ENCODE measurements around the gene SLC37A1.

- TF ChIP-seq EZH2 (IDR thresholded peaks at IDR 0.05; ENCODE audit: borderline replicate concordance, low read depth, low read length, poor library complexity, severe bottlenecking) = no peak
- TF ChIP-seq, protein P1, sequence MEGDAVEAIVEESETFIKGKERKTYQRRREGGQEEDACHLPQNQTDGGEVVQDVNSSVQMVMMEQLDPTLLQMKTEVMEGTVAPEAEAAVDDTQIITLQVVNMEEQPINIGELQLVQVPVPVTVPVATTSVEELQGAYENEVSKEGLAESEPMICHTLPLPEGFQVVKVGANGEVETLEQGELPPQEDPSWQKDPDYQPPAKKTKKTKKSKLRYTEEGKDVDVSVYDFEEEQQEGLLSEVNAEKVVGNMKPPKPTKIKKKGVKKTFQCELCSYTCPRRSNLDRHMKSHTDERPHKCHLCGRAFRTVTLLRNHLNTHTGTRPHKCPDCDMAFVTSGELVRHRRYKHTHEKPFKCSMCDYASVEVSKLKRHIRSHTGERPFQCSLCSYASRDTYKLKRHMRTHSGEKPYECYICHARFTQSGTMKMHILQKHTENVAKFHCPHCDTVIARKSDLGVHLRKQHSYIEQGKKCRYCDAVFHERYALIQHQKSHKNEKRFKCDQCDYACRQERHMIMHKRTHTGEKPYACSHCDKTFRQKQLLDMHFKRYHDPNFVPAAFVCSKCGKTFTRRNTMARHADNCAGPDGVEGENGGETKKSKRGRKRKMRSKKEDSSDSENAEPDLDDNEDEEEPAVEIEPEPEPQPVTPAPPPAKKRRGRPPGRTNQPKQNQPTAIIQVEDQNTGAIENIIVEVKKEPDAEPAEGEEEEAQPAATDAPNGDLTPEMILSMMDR (conservative IDR thresholded peaks at IDR 0.05; ENCODE audit: low read depth, low read length) = no peak
Measured at GRCh38 chr21:42614396-42614795, 100.7 kb downstream of the SLC37A1 start.

Measured in A673 (cell line).